ENCODE measurements around the gene ZDHHC5. TPM values are rescaled to one million over a fixed set of nuclear protein-coding genes. Genes with fewer than 3 reads are reported as not detected.
A peak's percentile ranks its signal among the peaks of the same experiment; 100 is the strongest.

Gene ZDHHC5
- total and polyA plus RNA-seq, 2 of the 13 experiments (the other 11 are each of a cell fraction or from before 2014, with no cell fraction given) = 26.6 to 34.0 TPM

- TF ChIP-seq GPBP1L1 (CRISPR knock-in tag; IDR thresholded peaks at IDR 0.05) (no peak), ZNF574 (CRISPR knock-in tag; IDR thresholded peaks at IDR 0.05) (peak; percentile 97), IRF9 (CRISPR knock-in tag; IDR thresholded peaks at IDR 0.05; ENCODE audit: borderline replicate concordance) (peak; percentile 93), TAF15 (IDR thresholded peaks at IDR 0.05; ENCODE audit: low read depth, low read length, poor library complexity, severe bottlenecking) (no peak), POGZ (CRISPR knock-in tag; IDR thresholded peaks at IDR 0.05) (peak; percentile 79), KDM3A (CRISPR knock-in tag; IDR thresholded peaks at IDR 0.05; ENCODE audit: low read depth) (peak; percentile 75; the same call in 1 of the 2 replicates), ZMYM4 (CRISPR knock-in tag; IDR thresholded peaks at IDR 0.05) (peak; percentile 77), CCDC6 (CRISPR knock-in tag; IDR thresholded peaks at IDR 0.05) (peak; percentile 84), MYC (CRISPR knock-in tag; IDR thresholded peaks at IDR 0.05; ENCODE audit: borderline replicate concordance) (peak; percentile 98), ZNF296 (CRISPR knock-in tag; conservative IDR thresholded peaks at IDR 0.05) (no peak), ZNF878 (CRISPR knock-in tag; IDR thresholded peaks at IDR 0.05) (0 out of 2 replicates have a peak, but pooled peaks have one; percentile 77), HMGXB4 (CRISPR knock-in tag; IDR thresholded peaks at IDR 0.05; ENCODE audit: borderline replicate concordance in 1 of 2, low read depth in 1 of 2) (peak; percentile 18 to 46; a peak in 1 of 4 replicates), ZNF556 (CRISPR knock-in tag; IDR thresholded peaks at IDR 0.05; ENCODE audit: borderline replicate concordance) (peak; percentile 62), MBNL3 (CRISPR knock-in tag; conservative IDR thresholded peaks at IDR 0.05) (no peak), NFAT5 (CRISPR knock-in tag; IDR thresholded peaks at IDR 0.05) (no peak)
These were observed 10.5 kb upstream of the ZDHHC5 start, which contains the start of gene CLP1 (continued) for GRCh38 chr11:57657194-57658022.
